ENCODE results near the gene FICD. TPM values are rescaled to one million over a fixed set of nuclear protein-coding genes. Genes with fewer than 3 reads are reported as not detected.
A peak's percentile ranks its signal among the peaks of the same experiment; 100 is the strongest.

FICD gene
- total and polyA plus RNA-seq, 9 of the 15 experiments (the other 6 are each of a cell fraction or from before 2014, with no cell fraction given): 0.88 to 4.5 (median 1.9) TPM

DNA sequence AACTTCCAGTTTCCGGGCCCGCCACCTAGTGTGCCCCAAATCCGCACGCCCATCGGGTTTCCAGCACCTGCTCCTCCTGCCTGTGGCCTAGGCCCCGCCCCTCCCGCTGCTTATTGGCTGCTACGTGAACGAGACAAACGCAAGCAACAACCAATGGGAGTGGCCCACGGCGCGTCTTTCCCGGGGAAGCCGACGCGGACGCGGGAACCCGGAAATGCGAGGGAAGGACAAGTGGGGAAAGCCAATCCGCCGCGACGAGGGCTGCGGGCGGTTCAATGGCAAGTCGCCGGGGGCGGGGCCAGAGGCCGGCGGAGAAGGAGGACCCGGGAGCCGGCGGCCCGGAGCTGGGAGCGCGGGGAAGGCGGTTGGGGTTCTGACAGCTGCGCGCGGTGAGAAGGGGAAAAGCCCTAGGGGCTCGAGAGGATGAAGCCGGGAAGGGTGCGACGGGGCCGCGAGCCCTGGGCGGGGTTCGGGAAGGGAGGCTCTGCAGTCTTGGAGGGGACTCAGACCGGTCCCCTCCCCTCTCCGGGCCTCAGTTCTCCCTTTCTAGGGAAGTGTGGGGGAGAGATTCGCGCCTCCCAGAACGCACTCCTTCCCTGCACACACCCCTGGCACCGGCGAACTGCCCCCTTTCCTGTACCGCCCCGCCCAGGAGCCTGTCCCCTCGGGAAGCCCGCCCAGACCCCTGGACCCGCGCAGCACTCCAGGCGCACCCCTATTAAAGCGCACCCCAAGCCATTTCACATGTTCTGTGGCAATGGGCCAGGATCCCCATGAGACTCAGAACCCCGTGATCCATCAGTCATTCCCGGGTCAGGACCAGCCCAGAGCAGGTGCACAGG lies at the start of gene FICD (continued):
- TF ChIP-seq, protein P1, sequence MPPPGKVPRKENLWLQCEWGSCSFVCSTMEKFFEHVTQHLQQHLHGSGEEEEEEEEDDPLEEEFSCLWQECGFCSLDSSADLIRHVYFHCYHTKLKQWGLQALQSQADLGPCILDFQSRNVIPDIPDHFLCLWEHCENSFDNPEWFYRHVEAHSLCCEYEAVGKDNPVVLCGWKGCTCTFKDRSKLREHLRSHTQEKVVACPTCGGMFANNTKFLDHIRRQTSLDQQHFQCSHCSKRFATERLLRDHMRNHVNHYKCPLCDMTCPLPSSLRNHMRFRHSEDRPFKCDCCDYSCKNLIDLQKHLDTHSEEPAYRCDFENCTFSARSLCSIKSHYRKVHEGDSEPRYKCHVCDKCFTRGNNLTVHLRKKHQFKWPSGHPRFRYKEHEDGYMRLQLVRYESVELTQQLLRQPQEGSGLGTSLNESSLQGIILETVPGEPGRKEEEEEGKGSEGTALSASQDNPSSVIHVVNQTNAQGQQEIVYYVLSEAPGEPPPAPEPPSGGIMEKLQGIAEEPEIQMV (tag; conservative IDR thresholded peaks at IDR 0.05; ENCODE audit: low read depth): peak; percentile 77
- no peak for TF ChIP-seq MXI1 (IDR thresholded peaks at IDR 0.05; ENCODE audit: low read depth, low read length)
- TF ChIP-seq SP2 (IDR thresholded peaks at IDR 0.05; ENCODE audit: extremely low read depth, low read depth, low read length, poor library complexity, severe bottlenecking): peak; percentile 77
- peak; percentile 70 for TF ChIP-seq POLR2B (IDR thresholded peaks at IDR 0.05; ENCODE audit: low read depth, partially characterized antibody)
- TF ChIP-seq E2F8 (IDR thresholded peaks at IDR 0.05; ENCODE audit: low read depth, partially characterized antibody): peak; percentile 93
- TF ChIP-seq CREBBP (IDR thresholded peaks at IDR 0.05; ENCODE audit: low read depth, low read length): no peak
- TF ChIP-seq PBX2 (CRISPR knock-in tag; IDR thresholded peaks at IDR 0.05; ENCODE audit: low read depth): peak; percentile 81
- peak; percentile 97 for TF ChIP-seq PBX2 (tag; conservative IDR thresholded peaks at IDR 0.05; ENCODE audit: low read depth)
- TF ChIP-seq TBP (optimal IDR thresholded peaks at IDR 0.05; ENCODE audit: low read depth, low read length): peak; percentile 52
- TF ChIP-seq SAFB (IDR thresholded peaks at IDR 0.05; ENCODE audit: borderline replicate concordance, low read depth, low read length): peak; percentile 33; the same call in 1 of the 2 replicates
- TF ChIP-seq LCOR (CRISPR knock-in tag; IDR thresholded peaks at IDR 0.05): peak; percentile 82
- TF ChIP-seq FOXP1 (CRISPR knock-in tag; IDR thresholded peaks at IDR 0.05): peak; percentile 44; the same call in 1 of the 2 replicates
- TF ChIP-seq ELF1 (tag; IDR thresholded peaks at IDR 0.05): peak; percentile 98
- peak; percentile 83 for TF ChIP-seq GABPB1 (CRISPR knock-in tag; IDR thresholded peaks at IDR 0.05)
- no peak for TF ChIP-seq JUNB (CRISPR knock-in tag; conservative IDR thresholded peaks at IDR 0.05)
- TF ChIP-seq SAP30 (IDR thresholded peaks at IDR 0.05; ENCODE audit: borderline replicate concordance, insufficient read depth, low read depth, low read length, poor library complexity, severe bottlenecking): peak; percentile 85
- TF ChIP-seq ZNF311 (CRISPR knock-in tag; IDR thresholded peaks at IDR 0.05): no peak
- TF ChIP-seq ZNF77 (CRISPR knock-in tag; IDR thresholded peaks at IDR 0.05): no peak
- TF ChIP-seq FIP1L1 (IDR thresholded peaks at IDR 0.05; ENCODE audit: low read depth, low read length, poor library complexity, severe bottlenecking): peak; percentile 54
- 0 out of 2 replicates have a peak, but pooled peaks have one; percentile 4 for TF ChIP-seq DMBX1 (CRISPR knock-in tag; IDR thresholded peaks at IDR 0.05; ENCODE audit: borderline replicate concordance)
- TF ChIP-seq SP1 (CRISPR knock-in tag; IDR thresholded peaks at IDR 0.05): peak; percentile 89

Measured in K562 (cell line).